Endodermal cell (in vitro differentiated cells): ENCODE data around the gene CYP11A1. TPM values are rescaled to one million over a fixed set of nuclear protein-coding genes. Genes with fewer than 3 reads are reported as not detected.

Experiments used
- DNase-seq: peaks from one replicate; pipeline ENCODE4 v3.0.0-alpha.2; 2017
- H3K27ac ChIP-seq: 2 replicates; pipeline ENCODE4 v1.5.1; 2013; ENCODE audit warnings: mild to moderate bottlenecking, low read depth, low read length, moderate library complexity
- H3K27me3 ChIP-seq: 2 replicates; pipeline ENCODE4 v1.6.1; 2013; ENCODE audit warnings: mild to moderate bottlenecking, low read length, moderate library complexity; ENCODE audit not compliant: insufficient read depth, control insufficient read depth, poor library complexity, severe bottlenecking
- H3K36me3 ChIP-seq: 2 replicates; pipeline ENCODE4 v1.7.0; 2013; ENCODE audit warnings: mild to moderate bottlenecking, low read length, moderate library complexity; ENCODE audit not compliant: control insufficient read depth, insufficient read depth
- H3K4me1 ChIP-seq: one replicate; pipeline ENCODE4 v1.7.0; 2013; ENCODE audit warnings: low read length; ENCODE audit not compliant: control insufficient read depth, insufficient read depth
- H3K4me3 ChIP-seq: 2 replicates; pipeline ENCODE4 v1.5.1; 2013; ENCODE audit warnings: mild to moderate bottlenecking, low read length, moderate library complexity
- H3K9ac ChIP-seq: 2 replicates; pipeline ENCODE4 v1.6.1; 2013; ENCODE audit warnings: mild to moderate bottlenecking, low read length, moderate library complexity; ENCODE audit not compliant: poor library complexity, severe bottlenecking; ENCODE audit errors: extremely low read depth
- H3K9me3 ChIP-seq: 2 replicates; pipeline ENCODE4 v1.6.1; 2013; ENCODE audit warnings: mild to moderate bottlenecking, low read length, moderate library complexity; ENCODE audit not compliant: control insufficient read depth
- H3K27ac Mint-ChIP-seq: 2 replicates; pipeline ENCODE4 v1.8.0; 2020; ENCODE audit warnings: mixed read lengths
- H3K27me3 Mint-ChIP-seq: 2 replicates; pipeline ENCODE4 v1.8.0; 2021; ENCODE audit warnings: mild to moderate bottlenecking, mixed read lengths; ENCODE audit not compliant: insufficient read depth
- H3K36me3 Mint-ChIP-seq: 2 replicates; pipeline ENCODE4 v1.8.0; 2020; ENCODE audit warnings: low read depth, mixed read lengths
- H3K4me1 Mint-ChIP-seq: 2 replicates; pipeline ENCODE4 v1.8.0; 2020; ENCODE audit warnings: mixed read lengths
- H3K4me3 Mint-ChIP-seq: 2 replicates; pipeline ENCODE4 v1.8.0; 2020; ENCODE audit warnings: mild to moderate bottlenecking, moderate library complexity, mixed read lengths
- H3K9me3 Mint-ChIP-seq: 2 replicates; pipeline ENCODE4 v1.8.0; 2020; ENCODE audit warnings: mild to moderate bottlenecking, mixed read lengths
- WGBS, 2 experiments: methylation state at CpG; one replicate each; pipeline versions ENCODE4 v1.1.5 to v1.1.7; 2013; ENCODE audit warnings: missing lambda C conversion rate in 2 of 2, mixed read lengths in 1 of 2; ENCODE audit not compliant: insufficient coverage in 1 of 2, insufficient read length in 1 of 2; 5-methylcytosine and 5-hydroxymethylcytosine counted together
- total RNA-seq, 2 donors: library from RNA; stranded (reverse); fragmentation: NEBNext Ultra II Directional in 1 of 2; extraction: Animal tissue kit (Norgen Biotek cat#: 25700) in 1 of 2; gene quantifications; 2 replicates in 1 of 2; 3 replicates in 1 of 2; pipeline ENCODE4 v1.2.1, GENCODE V29; 2021
- TF ChIP-seq, protein P1 (sequence below): fragments of 200-600 bp; sonication (generic); conservative IDR thresholded peaks from 2 replicates; pipeline ENCODE4 v1.5.0; 2021; ENCODE audit warnings: antibody characterized with exemption, mild to moderate bottlenecking

Gene CYP11A1
- total RNA-seq, 2 donors from 2014 or later = 4.8 to 5.3 TPM

- Mint-ChIP-seq H3K4me3 (no peak overlapping the region), H3K27ac (no peak overlapping the region), H3K36me3 (no peaks in the 10 kb centered on the region), H3K4me1 (peaks cover 3% of the 10 kb centered on the region), H3K27me3 (no peaks in the 10 kb centered on the region), H3K9me3 (no peaks in the 10 kb centered on the region)
- WGBS, 2 experiments = 89 to 92% methylated on average over 12 to 16 of the region's 16 CpGs
- Histone ChIP-seq H3K9me3 (no peaks in the 10 kb centered on the region), H3K9ac (no peak overlapping the region), H3K27me3 (no peaks in the 10 kb centered on the region), H3K27ac (no peak overlapping the region), H3K36me3 (no peaks in the 10 kb centered on the region), H3K4me3 (no peak overlapping the region), H3K4me1 (peaks cover 2% of the 10 kb centered on the region)
- DNase-seq = no peak
- TF ChIP-seq, protein P1, sequence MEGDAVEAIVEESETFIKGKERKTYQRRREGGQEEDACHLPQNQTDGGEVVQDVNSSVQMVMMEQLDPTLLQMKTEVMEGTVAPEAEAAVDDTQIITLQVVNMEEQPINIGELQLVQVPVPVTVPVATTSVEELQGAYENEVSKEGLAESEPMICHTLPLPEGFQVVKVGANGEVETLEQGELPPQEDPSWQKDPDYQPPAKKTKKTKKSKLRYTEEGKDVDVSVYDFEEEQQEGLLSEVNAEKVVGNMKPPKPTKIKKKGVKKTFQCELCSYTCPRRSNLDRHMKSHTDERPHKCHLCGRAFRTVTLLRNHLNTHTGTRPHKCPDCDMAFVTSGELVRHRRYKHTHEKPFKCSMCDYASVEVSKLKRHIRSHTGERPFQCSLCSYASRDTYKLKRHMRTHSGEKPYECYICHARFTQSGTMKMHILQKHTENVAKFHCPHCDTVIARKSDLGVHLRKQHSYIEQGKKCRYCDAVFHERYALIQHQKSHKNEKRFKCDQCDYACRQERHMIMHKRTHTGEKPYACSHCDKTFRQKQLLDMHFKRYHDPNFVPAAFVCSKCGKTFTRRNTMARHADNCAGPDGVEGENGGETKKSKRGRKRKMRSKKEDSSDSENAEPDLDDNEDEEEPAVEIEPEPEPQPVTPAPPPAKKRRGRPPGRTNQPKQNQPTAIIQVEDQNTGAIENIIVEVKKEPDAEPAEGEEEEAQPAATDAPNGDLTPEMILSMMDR = no peak
These were observed 36.6 kb upstream of the CYP11A1 start for GRCh38 chr15:74403991-74404563.

DNA sequence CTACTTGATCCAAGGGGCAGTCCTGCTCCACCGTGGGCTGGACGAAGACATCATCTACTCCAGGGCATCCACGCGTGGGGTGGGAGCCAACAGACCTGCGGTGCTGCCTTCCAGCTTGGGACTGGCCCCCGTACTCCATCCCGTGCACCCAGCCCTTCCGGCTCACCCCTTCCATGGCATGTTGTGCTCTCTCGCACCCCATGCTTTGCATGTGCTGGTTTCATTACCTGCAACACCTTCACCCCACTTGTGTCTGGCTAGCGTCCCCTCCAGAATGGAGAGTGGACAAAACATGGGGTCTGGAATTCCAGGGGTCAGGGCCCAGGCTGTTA lies 36.1 kb upstream of the CYP11A1 start:
- Mint-ChIP-seq H3K4me1 (peaks cover 3% of the 10 kb centered on the region), H3K4me3 (no peak overlapping the region), H3K27me3 (no peaks in the 10 kb centered on the region), H3K9me3 (no peaks in the 10 kb centered on the region), H3K27ac (no peak overlapping the region), H3K36me3 (no peaks in the 10 kb centered on the region)
- H3K4me1 ChIP-seq = peaks cover 2% of the 10 kb centered on the region
- H3K36me3 ChIP-seq = no peaks in the 10 kb centered on the region
- no peak overlapping the region for H3K9ac ChIP-seq
- no peak overlapping the region for H3K27ac ChIP-seq
- H3K9me3 ChIP-seq = no peaks in the 10 kb centered on the region
- H3K4me3 ChIP-seq = no peak overlapping the region
- no peak for DNase-seq
- H3K27me3 ChIP-seq = no peaks in the 10 kb centered on the region
- WGBS, 2 experiments = 90 to 97% methylated on average over 10 of the region's 10 CpGs
- TF ChIP-seq, protein P1 = no peak

GRCh38 chr15:74402873-74403587 lies 35.6 kb upstream of the CYP11A1 start:
- Mint-ChIP-seq H3K27me3 (no peaks in the 10 kb centered on the region), H3K27ac (no peak overlapping the region), H3K4me3 (no peak overlapping the region), H3K36me3 (no peaks in the 10 kb centered on the region), H3K9me3 (no peaks in the 10 kb centered on the region), H3K4me1 (peaks cover 3% of the 10 kb centered on the region)
- TF ChIP-seq, protein P1 = no peak
- Histone ChIP-seq H3K27me3 (no peaks in the 10 kb centered on the region), H3K27ac (no peak overlapping the region), H3K4me1 (peaks cover 2% of the 10 kb centered on the region), H3K4me3 (no peak overlapping the region), H3K9me3 (no peaks in the 10 kb centered on the region), H3K36me3 (no peaks in the 10 kb centered on the region), H3K9ac (no peak overlapping the region)
- 92% methylated on average over 11 to 13 of the region's 13 CpGs for WGBS, 2 experiments
- DNase-seq = no peak
